ENCODE measurements around the gene GPR17. TPM values are rescaled to one million over a fixed set of nuclear protein-coding genes. Genes with fewer than 3 reads are reported as not detected.
A peak's percentile ranks its signal among the peaks of the same experiment; 100 is the strongest.

Gene GPR17
- polyA plus RNA-seq, 6 donors from 2014 or later, result not detected

DNA sequence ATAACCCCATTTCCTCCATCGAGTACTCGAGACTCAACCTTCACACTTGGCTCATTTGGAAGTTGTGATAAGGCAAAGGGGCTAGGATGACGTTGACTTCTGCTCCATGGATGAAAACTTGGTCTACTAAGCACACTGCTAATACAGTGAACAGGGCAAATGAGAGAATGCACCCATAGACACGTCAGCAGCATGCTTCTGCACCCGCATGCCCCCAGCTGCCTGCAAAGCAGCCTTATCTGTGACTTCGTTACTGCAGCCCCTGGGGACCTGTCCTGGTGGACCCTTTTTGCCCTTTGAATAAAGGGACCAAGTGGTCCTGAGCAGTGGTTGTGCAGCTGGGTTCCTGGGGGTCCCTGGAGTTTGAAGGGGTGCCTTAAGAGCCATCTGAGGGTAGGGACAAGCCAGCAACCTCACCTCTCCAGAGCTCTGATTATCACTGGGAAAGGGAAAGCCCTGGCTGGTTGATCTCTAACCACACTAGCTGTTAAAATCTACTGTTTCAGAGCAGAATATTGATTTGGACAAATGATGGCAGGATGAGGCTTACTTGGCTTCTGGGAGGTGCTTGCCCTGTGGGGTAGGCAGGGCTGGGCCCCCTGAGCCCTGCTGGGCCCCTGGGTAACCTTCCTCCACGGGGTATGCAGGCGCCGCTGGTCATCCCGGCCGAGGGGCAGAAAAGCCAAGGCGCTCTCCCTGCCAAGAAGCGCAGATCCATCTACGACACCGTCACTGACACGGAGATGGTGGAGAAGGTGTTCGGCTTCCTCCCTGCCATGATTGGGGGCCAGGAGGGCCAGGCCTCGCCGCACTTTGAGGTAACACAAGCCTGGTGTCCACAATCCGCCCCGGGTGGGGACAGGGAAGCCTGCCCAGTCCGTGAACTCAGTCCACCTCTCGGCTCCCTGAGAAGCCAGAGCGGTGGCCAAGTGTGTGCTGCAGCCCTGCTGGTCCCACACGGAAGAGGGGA, 37.6 kb upstream of the GPR17 start:
- ATAC-seq (ENCODE audit: low read depth in 2 of 2) (no peak), DNase-seq (no peak)
- H3K4me3 Mint-ChIP-seq, result no peak overlapping the region

DNA sequence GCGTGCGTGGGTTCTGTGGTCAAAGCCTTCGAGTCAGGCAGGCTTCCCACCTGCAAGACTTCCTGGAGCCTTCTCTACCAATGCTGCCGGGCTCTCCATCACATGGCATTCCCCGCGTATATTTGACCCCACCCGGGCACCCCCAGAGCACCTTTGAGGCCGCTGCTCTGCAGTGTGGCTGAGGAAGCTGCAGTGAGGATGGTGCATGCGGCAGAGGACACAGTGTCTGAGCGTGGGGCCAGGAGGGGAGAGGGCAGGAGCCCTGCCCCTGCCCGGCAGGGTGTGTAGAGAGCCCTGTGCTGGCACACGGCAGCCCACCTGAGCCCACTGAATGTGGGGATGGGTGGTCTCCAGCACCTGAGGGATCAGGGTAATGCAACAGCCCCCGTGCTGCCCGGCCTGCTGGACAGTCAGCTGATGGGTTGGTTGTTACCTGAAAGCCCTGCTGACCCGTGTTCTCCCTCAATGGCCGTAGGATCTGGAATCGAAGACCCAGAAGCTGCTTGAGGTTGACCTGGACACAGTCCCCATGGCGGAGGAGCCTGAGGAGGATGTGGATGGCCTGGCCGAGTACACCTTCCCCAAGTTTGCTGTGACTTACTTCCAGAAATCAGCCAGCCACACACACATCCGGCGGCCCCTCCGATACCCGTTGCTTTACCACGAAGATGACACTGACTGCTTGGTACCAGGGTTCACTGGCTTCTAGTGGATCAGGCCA, 36.8 kb upstream of the GPR17 start:
- no peak for DNase-seq
- no peak for ATAC-seq (ENCODE audit: low read depth in 2 of 2)
- H3K27ac Mint-ChIP-seq, result no peak overlapping the region
- peaks cover 6 to 15% of the 10 kb centered on the region in 2 donors for H3K36me3 Mint-ChIP-seq
- peaks cover 5 to 18% (median 12%) of the 10 kb centered on the region in 7 donors for H3K9me3 Mint-ChIP-seq
- H3K4me3 Mint-ChIP-seq, result no peak overlapping the region
- no peaks in the 10 kb centered on the region for H3K27me3 Mint-ChIP-seq
- peaks cover 0 to 50% (median 33%) of the 10 kb centered on the region in 3 donors for H3K4me1 Mint-ChIP-seq

More for the DNA sequence above, 37.6 kb upstream of the GPR17 start:
- peaks cover 6% of the 10 kb centered on the region in 2 donors for H3K36me3 Mint-ChIP-seq
- peaks cover 4 to 11% (median 7%) of the 10 kb centered on the region in 7 donors for H3K9me3 Mint-ChIP-seq
- H3K27ac Mint-ChIP-seq, result no peak overlapping the region
- H3K4me1 Mint-ChIP-seq, result peaks cover 0 to 52% (median 35%) of the 10 kb centered on the region in 3 donors
- H3K27me3 Mint-ChIP-seq, result no peaks in the 10 kb centered on the region

GRCh38 chr2:127609818-127610217, 36.1 kb upstream of the GPR17 start:
- DNase-seq (no peak), ATAC-seq (ENCODE audit: low read depth in 2 of 2) (no peak)
- H3K9me3 Mint-ChIP-seq, result peaks cover 5 to 18% (median 12%) of the 10 kb centered on the region in 7 donors
- H3K4me1 Mint-ChIP-seq, result peaks cover 0 to 44% (median 30%) of the 10 kb centered on the region in 3 donors
- H3K4me3 Mint-ChIP-seq, result no peak overlapping the region
- peaks cover 6 to 16% of the 10 kb centered on the region in 2 donors for H3K36me3 Mint-ChIP-seq
- peak overlapping the region in 1 of 6 donors; percentile 37 for H3K27ac Mint-ChIP-seq
- no peaks in the 10 kb centered on the region for H3K27me3 Mint-ChIP-seq

GRCh38 chr2:127610561-127610960, 35.4 kb upstream of the GPR17 start:
- Mint-ChIP-seq H3K27ac (peak overlapping the region in 3 of 6 donors; percentile 28 to 74 (median 37)), H3K36me3 (peaks cover 6 to 16% of the 10 kb centered on the region in 2 donors), H3K27me3 (no peaks in the 10 kb centered on the region), H3K9me3 (peaks cover 5 to 18% (median 12%) of the 10 kb centered on the region in 7 donors), H3K4me3 (no peak overlapping the region), H3K4me1 (peaks cover 0 to 38% (median 32%) of the 10 kb centered on the region in 3 donors)
- DNase-seq (no peak), ATAC-seq (ENCODE audit: low read depth in 2 of 2) (no peak)

- Mint-ChIP-seq H3K27ac (peak overlapping the region in 4 of 6 donors; percentile 15 to 74 (median 48)), H3K36me3 (peaks cover 6 to 16% of the 10 kb centered on the region in 2 donors), H3K27me3 (no peaks in the 10 kb centered on the region), H3K4me1 (peaks cover 0 to 38% (median 32%) of the 10 kb centered on the region in 3 donors), H3K4me3 (peak overlapping the region in 1 of 8 donors; percentile 25), H3K9me3 (peaks cover 5 to 18% (median 12%) of the 10 kb centered on the region in 7 donors)
- ATAC-seq (ENCODE audit: low read depth in 2 of 2) (no peak), DNase-seq (no peak)
These were observed 34.7 kb upstream of the GPR17 start for GRCh38 chr2:127611076-127611925.

- H3K36me3 Mint-ChIP-seq, result peaks cover 6 to 16% of the 10 kb centered on the region in 2 donors
- DNase-seq (no peak), ATAC-seq (ENCODE audit: low read depth in 2 of 2) (no peak)
- peaks cover 0 to 39% (median 37%) of the 10 kb centered on the region in 3 donors for H3K4me1 Mint-ChIP-seq
- no peaks in the 10 kb centered on the region for H3K27me3 Mint-ChIP-seq
- peaks cover 5 to 18% (median 12%) of the 10 kb centered on the region in 7 donors for H3K9me3 Mint-ChIP-seq
- peak overlapping the region in 1 of 6 donors; percentile 61 for H3K27ac Mint-ChIP-seq
- H3K4me3 Mint-ChIP-seq, result no peak overlapping the region
These were observed 33.7 kb upstream of the GPR17 start for GRCh38 chr2:127612111-127612822.

DNA sequence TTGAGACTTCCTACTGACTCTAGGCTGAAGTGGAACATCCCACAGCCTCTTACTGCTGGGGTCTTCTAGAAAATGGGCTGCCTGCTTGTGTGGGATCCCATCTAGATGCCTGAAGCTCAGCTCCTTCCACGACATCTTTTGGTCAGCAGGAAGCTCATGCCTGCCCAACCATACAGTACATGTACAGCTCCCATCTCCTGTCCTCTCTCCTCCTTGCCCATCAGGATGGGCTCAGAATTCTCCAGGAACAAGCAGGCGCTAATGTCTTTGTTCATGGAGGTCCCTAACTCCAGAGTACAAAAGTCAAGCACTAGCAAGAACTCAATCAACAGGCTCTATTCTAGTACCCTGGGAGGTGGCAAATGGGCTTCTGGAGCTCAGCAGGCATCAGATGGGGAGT, 31.7 kb upstream of the GPR17 start:
- ATAC-seq (ENCODE audit: low read depth in 2 of 2), result no peak
- peaks cover 6 to 24% of the 10 kb centered on the region in 2 donors for H3K36me3 Mint-ChIP-seq
- no peak for DNase-seq
- peaks cover 3 to 44% (median 43%) of the 10 kb centered on the region in 3 donors for H3K4me1 Mint-ChIP-seq
- H3K27ac Mint-ChIP-seq, result no peak overlapping the region
- peaks cover 5 to 18% (median 15%) of the 10 kb centered on the region in 7 donors for H3K9me3 Mint-ChIP-seq
- no peaks in the 10 kb centered on the region for H3K27me3 Mint-ChIP-seq
- peak overlapping the region in 1 of 8 donors; percentile 16 for H3K4me3 Mint-ChIP-seq

DNA sequence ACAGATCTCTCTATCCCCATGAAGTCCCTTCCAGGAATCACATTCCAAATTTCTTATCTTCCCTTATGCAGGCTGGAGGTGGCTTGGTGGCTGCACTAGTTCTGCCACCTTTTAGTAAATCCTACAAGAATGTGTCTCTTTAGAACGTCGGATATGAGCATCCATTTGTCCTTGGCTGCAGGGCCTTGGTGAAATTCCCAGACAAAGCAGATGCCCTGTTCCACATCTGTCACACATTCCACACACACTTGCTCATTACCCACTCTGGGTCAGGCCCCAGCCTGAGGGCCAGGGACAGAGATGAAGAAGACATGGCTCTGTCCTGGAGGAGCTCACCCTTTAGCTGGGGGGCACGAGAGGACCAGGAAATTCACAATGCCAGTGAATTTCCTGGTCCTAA, 31.2 kb upstream of the GPR17 start:
- Mint-ChIP-seq H3K4me3 (no peak overlapping the region), H3K36me3 (peaks cover 6 to 24% of the 10 kb centered on the region in 2 donors), H3K9me3 (peaks cover 5 to 18% (median 15%) of the 10 kb centered on the region in 7 donors), H3K27me3 (no peaks in the 10 kb centered on the region), H3K27ac (no peak overlapping the region), H3K4me1 (peaks cover 7 to 45% (median 44%) of the 10 kb centered on the region in 3 donors)
- DNase-seq (no peak), ATAC-seq (ENCODE audit: low read depth in 2 of 2) (no peak)

- ATAC-seq (ENCODE audit: low read depth in 2 of 2) (peak in 1 of 2 donors; percentile 37), DNase-seq (no peak)
- Mint-ChIP-seq H3K4me1 (peaks cover 9 to 49% (median 48%) of the 10 kb centered on the region in 3 donors), H3K27ac (peak overlapping the region in 2 of 6 donors; percentile 19 to 48), H3K36me3 (peaks cover 6 to 24% of the 10 kb centered on the region in 2 donors), H3K27me3 (no peaks in the 10 kb centered on the region), H3K9me3 (peaks cover 5 to 18% (median 15%) of the 10 kb centered on the region in 7 donors), H3K4me3 (peak overlapping the region in 4 of 8 donors; percentile 45 to 77 (median 54))
These were observed 30.3 kb upstream of the GPR17 start for GRCh38 chr2:127615511-127616166.

DNA sequence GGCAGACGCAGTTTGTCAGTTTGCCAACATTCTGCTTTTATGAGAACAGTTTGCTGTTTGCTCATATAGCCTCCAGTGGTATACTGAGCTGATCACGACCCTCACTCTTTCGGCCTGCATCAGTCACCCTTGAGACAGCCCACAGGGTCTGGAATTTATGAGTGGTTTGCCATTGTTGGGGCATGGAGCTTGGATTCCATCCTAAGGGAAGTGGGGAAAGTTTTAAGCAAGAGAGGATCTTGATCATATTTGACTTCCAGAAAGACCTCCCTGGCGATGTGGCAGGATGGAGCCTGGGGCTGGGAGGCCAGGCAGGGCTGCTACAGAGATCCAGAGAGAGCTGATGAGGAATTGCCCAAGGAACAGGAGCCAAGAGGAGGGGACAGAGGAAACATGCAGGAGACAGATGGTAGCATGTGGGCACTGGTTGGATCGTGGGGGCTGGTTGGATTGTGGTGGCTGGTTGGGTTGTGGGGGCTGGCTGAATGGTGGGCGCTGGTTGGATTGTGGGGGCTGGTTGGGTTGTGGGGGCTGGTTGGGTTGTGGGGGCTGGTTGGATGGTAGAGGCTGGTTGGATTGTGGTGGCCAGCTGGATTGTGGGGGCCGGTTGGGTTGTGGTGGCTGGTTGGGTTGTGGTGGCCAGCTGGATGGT, 27.3 kb upstream of the GPR17 start:
- H3K9me3 Mint-ChIP-seq, result peaks cover 0 to 8% (median 5%) of the 10 kb centered on the region in 7 donors
- ATAC-seq (ENCODE audit: low read depth in 2 of 2) (no peak), DNase-seq (no peak)
- H3K4me3 Mint-ChIP-seq, result peak overlapping the region in 4 of 8 donors; percentile 10 to 79 (median 51)
- peaks cover 21 to 73% (median 68%) of the 10 kb centered on the region in 3 donors for H3K4me1 Mint-ChIP-seq
- peaks cover 0 to 19% of the 10 kb centered on the region in 2 donors for H3K36me3 Mint-ChIP-seq
- H3K27ac Mint-ChIP-seq, result peak overlapping the region in 2 of 6 donors; percentile 78 to 85
- H3K27me3 Mint-ChIP-seq, result no peaks in the 10 kb centered on the region

- H3K9me3 Mint-ChIP-seq, result peaks cover 0 to 4% (median 2%) of the 10 kb centered on the region in 7 donors
- H3K27ac Mint-ChIP-seq, result peak overlapping the region in 2 of 6 donors; percentile 61 to 88
- peaks cover 21 to 73% (median 72%) of the 10 kb centered on the region in 3 donors for H3K4me1 Mint-ChIP-seq
- H3K4me3 Mint-ChIP-seq, result peak overlapping the region in 4 of 8 donors; percentile 77 to 96 (median 80)
- no peaks in the 10 kb centered on the region for H3K27me3 Mint-ChIP-seq
- DNase-seq (no peak), ATAC-seq (ENCODE audit: low read depth in 2 of 2) (no peak)
- peaks cover 0 to 18% of the 10 kb centered on the region in 2 donors for H3K36me3 Mint-ChIP-seq
These were observed 26.8 kb upstream of the GPR17 start for GRCh38 chr2:127619203-127619590.

Measured in naive B cell (primary cell).